ENCODE measurements around the gene APOO.
"Not testable (repeated sequence)": the region's sequence is repeated elsewhere in the genome, so short reads cannot be mapped to it uniquely, and the experiment has no call there.

Gene APOO

GRCh38 chrX:23859238-23859637 is 48.5 kb downstream of the APOO start:
- DNase-seq (ENCODE audit: low spot score): not testable (repeated sequence)

GRCh38 chrX:23857935-23858334 is 49.8 kb downstream of the APOO start:
- DNase-seq (ENCODE audit: low spot score): no peak

- no peak for DNase-seq (ENCODE audit: low spot score)
Measured at GRCh38 chrX:23857363-23857762, 50.4 kb downstream of the APOO start.

- DNase-seq (ENCODE audit: low spot score): no peak
Measured at GRCh38 chrX:23855569-23855968, 52.2 kb downstream of the APOO start.

GRCh38 chrX:23854945-23855344 is 52.8 kb downstream of the APOO start:
- DNase-seq (ENCODE audit: low spot score): no peak

- DNase-seq (ENCODE audit: low spot score): no peak
Measured at GRCh38 chrX:23854122-23854521, 53.6 kb downstream of the APOO start.

GRCh38 chrX:23851544-23851943 is 56.2 kb downstream of the APOO start:
- DNase-seq (ENCODE audit: low spot score): no peak

GRCh38 chrX:23849241-23849640 is 58.5 kb downstream of the APOO start:
- no peak for DNase-seq (ENCODE audit: low spot score)

GRCh38 chrX:23845351-23845817 is 62.4 kb downstream of the APOO start:
- DNase-seq (ENCODE audit: low spot score): no peak

GRCh38 chrX:23844502-23845138 is 63.1 kb downstream of the APOO start:
- peak; percentile 37 for DNase-seq (ENCODE audit: low spot score)

GRCh38 chrX:23841847-23842522 is 65.8 kb downstream of the APOO start:
- DNase-seq (ENCODE audit: low spot score): no peak

- DNase-seq (ENCODE audit: low spot score): no peak
Measured at GRCh38 chrX:23840674-23841073, 67.1 kb downstream of the APOO start.

- no peak for DNase-seq (ENCODE audit: low spot score)
Measured at GRCh38 chrX:23838953-23839352, 68.8 kb downstream of the APOO start.

- DNase-seq (ENCODE audit: low spot score): no peak
Measured at GRCh38 chrX:23832721-23833120, 75.0 kb downstream of the APOO start.

- DNase-seq (ENCODE audit: low spot score): no peak
Measured at GRCh38 chrX:23828881-23829280, 78.9 kb downstream of the APOO start.

- no peak for DNase-seq (ENCODE audit: low spot score)
Measured at GRCh38 chrX:23826653-23827052, 81.1 kb downstream of the APOO start.

GRCh38 chrX:23826216-23826615 is 81.5 kb downstream of the APOO start:
- no peak for DNase-seq (ENCODE audit: low spot score)

- no peak for DNase-seq (ENCODE audit: low spot score)
Measured at GRCh38 chrX:23825675-23826074, 82.1 kb downstream of the APOO start.

- no peak for DNase-seq (ENCODE audit: low spot score)
Measured at GRCh38 chrX:23822841-23823240, 84.9 kb downstream of the APOO start.

- no peak for DNase-seq (ENCODE audit: low spot score)
Measured at GRCh38 chrX:23822397-23822796, 85.3 kb downstream of the APOO start.

- DNase-seq (ENCODE audit: low spot score): no peak
Measured at GRCh38 chrX:23821847-23822246, 85.9 kb downstream of the APOO start.

- no peak for DNase-seq (ENCODE audit: low spot score)
Measured at GRCh38 chrX:23820235-23820782, 87.4 kb downstream of the APOO start.

GRCh38 chrX:23819385-23820234 is 88.1 kb downstream of the APOO start:
- no peak for DNase-seq (ENCODE audit: low spot score)
